ENCODE data around the gene GPC6. TPM values are rescaled to one million over a fixed set of nuclear protein-coding genes. Genes with fewer than 3 reads are reported as not detected.

GPC6 gene
- total RNA-seq, 6 donors from 2014 or later, result 1.3 to 7.3 (median 3.4) TPM

DNA sequence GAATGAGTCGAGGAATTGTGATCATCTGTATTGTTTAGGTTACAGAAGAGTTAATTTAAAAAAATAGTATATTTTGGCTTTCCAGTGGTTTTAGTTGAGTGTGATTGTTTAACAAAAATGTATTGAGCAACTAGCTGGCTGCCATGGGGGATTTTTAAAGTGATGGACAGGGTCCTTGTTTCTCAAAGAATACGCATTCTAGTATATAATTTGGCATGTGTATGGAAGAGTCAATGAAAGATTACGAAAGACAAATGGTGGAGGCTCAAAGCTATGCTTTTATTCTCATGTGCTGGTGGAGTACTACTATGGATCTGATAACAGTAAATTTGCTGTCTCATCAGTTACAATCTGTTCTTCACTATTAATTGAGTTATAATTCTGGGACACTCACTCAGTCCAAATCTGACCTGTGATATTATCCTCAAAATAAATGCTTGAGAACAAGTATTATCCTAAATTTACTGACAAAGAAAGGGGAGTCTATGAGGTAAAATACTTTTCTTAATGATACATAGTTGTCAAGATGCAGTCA, 240.0 kb downstream of the GPC6 start:
- no peaks in the 10 kb centered on the region for H3K9me3 ChIP-seq
- DNase-seq, result no peak
- WGBS, 2 donors, result 63 to 81% methylated on average over 3 of the region's 3 CpGs
- no peaks in the 10 kb centered on the region for H3K36me3 ChIP-seq
- H3K27me3 ChIP-seq, result no peaks in the 10 kb centered on the region
- TF ChIP-seq POLR2A (IDR thresholded peaks at IDR 0.05) (no peak), POLR2AphosphoS5 (IDR thresholded peaks at IDR 0.05) (no peak)
- TF ChIP-seq, protein P1, sequence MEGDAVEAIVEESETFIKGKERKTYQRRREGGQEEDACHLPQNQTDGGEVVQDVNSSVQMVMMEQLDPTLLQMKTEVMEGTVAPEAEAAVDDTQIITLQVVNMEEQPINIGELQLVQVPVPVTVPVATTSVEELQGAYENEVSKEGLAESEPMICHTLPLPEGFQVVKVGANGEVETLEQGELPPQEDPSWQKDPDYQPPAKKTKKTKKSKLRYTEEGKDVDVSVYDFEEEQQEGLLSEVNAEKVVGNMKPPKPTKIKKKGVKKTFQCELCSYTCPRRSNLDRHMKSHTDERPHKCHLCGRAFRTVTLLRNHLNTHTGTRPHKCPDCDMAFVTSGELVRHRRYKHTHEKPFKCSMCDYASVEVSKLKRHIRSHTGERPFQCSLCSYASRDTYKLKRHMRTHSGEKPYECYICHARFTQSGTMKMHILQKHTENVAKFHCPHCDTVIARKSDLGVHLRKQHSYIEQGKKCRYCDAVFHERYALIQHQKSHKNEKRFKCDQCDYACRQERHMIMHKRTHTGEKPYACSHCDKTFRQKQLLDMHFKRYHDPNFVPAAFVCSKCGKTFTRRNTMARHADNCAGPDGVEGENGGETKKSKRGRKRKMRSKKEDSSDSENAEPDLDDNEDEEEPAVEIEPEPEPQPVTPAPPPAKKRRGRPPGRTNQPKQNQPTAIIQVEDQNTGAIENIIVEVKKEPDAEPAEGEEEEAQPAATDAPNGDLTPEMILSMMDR (IDR thresholded peaks at IDR 0.05), result no peak
- ATAC-seq (ENCODE audit: low FRiP score in 2 of 2), result no peak
- H3K4me3 ChIP-seq, result no peak overlapping the region
- H3K27ac ChIP-seq, result no peak overlapping the region
- no peaks in the 10 kb centered on the region for H3K4me1 ChIP-seq

DNA sequence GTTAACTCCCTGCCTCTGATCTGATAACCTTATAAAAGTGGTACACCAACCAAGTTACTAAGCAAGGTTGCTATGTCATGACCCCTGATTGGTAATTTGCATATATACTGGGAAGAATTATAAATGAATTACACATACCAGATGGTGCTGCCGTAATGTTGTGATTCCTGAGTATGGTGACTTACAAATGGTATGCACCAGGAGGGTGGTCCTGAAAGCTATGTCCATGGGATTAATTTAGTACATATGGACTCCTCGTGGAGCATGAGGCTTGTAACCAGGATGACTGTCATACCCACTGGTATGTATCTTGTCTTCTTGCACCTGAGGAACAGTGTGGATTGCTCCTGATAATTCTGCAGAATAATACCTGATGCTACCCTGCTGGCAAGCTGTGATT, 240.6 kb downstream of the GPC6 start:
- Histone ChIP-seq H3K36me3 (no peaks in the 10 kb centered on the region), H3K9me3 (no peaks in the 10 kb centered on the region), H3K27ac (no peak overlapping the region), H3K4me1 (no peaks in the 10 kb centered on the region), H3K27me3 (no peaks in the 10 kb centered on the region), H3K4me3 (no peak overlapping the region)
- DNase-seq (no peak), ATAC-seq (ENCODE audit: low FRiP score in 2 of 2) (no peak)
- WGBS, 2 donors, result 62 to 73% methylated on average over 2 of the region's 2 CpGs
- TF ChIP-seq EP300 (IDR thresholded peaks at IDR 0.05) (no peak), POLR2A (IDR thresholded peaks at IDR 0.05) (no peak), POLR2AphosphoS5 (IDR thresholded peaks at IDR 0.05) (no peak)
- TF ChIP-seq, protein P1 (IDR thresholded peaks at IDR 0.05), result no peak

DNA sequence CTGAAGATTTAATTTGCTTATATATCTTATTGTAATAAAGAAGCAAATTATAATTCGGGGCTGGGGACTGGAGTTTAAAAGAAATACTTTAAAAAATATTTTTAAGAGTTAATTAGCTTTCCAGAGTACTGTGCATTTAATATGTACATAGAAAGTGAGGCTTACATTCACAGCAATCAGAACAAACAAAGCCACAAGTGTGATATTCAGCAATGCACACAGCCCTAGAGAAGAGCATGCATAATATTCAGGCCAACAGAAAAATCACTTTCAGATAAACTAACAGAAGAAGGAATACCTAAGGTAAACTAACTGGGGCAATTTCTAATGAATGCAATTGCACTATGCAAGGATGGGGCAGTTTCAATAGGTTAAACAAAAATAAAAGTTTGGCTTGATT, 241.8 kb downstream of the GPC6 start:
- Histone ChIP-seq H3K4me1 (no peaks in the 10 kb centered on the region), H3K9me3 (no peaks in the 10 kb centered on the region), H3K27me3 (no peaks in the 10 kb centered on the region), H3K4me3 (no peak overlapping the region), H3K36me3 (no peaks in the 10 kb centered on the region), H3K27ac (no peak overlapping the region)
- no peak for DNase-seq
- WGBS, 2 donors, result 63 to 73% methylated on average over 1 of the region's 1 CpG
- TF ChIP-seq POLR2A (IDR thresholded peaks at IDR 0.05), result no peak
- no peak for TF ChIP-seq EP300 (IDR thresholded peaks at IDR 0.05)
- TF ChIP-seq, protein P1 (IDR thresholded peaks at IDR 0.05), result no peak
- no peak for TF ChIP-seq POLR2AphosphoS5 (IDR thresholded peaks at IDR 0.05)
- no peak for ATAC-seq (ENCODE audit: low FRiP score in 2 of 2)

DNA sequence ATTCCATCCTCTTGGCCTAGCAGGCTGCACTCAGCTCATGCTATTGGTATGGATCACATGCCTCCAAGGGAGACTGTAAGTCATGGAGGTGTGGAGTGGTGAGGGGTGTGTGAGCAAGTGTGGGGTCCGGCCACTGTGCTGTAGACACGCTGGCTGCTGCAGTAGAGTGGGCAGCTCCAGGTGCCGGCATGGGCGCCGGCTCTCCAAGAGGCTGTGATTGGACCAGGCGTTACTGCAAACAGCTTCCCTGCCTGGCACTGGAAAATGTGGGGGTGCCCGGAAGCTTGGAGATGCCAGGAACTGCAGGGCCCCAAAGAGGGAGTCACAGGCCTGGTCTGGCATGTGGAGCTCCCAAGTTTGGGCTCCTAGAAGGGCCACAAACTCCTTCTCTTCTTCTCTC, 245.7 kb downstream of the GPC6 start:
- no peak for ATAC-seq (ENCODE audit: low FRiP score in 2 of 2)
- H3K27me3 ChIP-seq, result no peaks in the 10 kb centered on the region
- H3K36me3 ChIP-seq, result no peaks in the 10 kb centered on the region
- no peaks in the 10 kb centered on the region for H3K4me1 ChIP-seq
- peak in 1 of 2 donors; percentile 39 for DNase-seq
- TF ChIP-seq EP300 (IDR thresholded peaks at IDR 0.05) (no peak), POLR2A (IDR thresholded peaks at IDR 0.05) (no peak), POLR2AphosphoS5 (IDR thresholded peaks at IDR 0.05) (no peak)
- TF ChIP-seq, protein P1 (IDR thresholded peaks at IDR 0.05), result no peak
- no peak overlapping the region for H3K4me3 ChIP-seq
- H3K9me3 ChIP-seq, result no peaks in the 10 kb centered on the region
- H3K27ac ChIP-seq, result no peak overlapping the region
- WGBS, 2 donors, result 96 to 98% methylated on average over 6 of the region's 7 CpGs

DNA sequence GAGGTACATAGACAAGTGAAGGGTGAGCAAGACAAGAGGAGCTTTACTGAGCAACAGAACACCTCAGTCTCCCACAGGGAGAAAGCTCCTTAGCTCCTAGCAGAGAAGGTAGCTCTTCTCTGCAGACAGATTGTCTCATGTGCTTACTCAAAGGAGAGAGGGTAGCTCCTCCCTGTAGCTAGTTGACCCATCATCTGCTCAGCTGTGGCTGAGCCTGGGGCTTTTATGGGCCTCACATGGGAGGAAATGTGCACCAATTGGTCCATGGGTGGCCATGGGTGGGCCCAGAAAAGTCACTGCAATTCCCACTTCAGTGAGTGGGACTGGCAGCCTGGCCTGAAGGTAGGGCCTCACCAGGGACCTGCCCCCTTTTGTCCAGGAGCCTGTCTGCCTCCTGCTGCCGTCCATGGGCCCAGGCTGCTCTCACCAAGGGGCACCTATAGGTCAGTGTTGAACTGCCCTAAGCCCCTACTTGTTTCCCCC, 246.2 kb downstream of the GPC6 start:
- H3K36me3 ChIP-seq, result no peaks in the 10 kb centered on the region
- peak in 1 of 2 donors; percentile 22 for DNase-seq
- no peaks in the 10 kb centered on the region for H3K27me3 ChIP-seq
- TF ChIP-seq, protein P1 (IDR thresholded peaks at IDR 0.05), result no peak
- TF ChIP-seq EP300 (IDR thresholded peaks at IDR 0.05) (no peak), POLR2AphosphoS5 (IDR thresholded peaks at IDR 0.05) (no peak), POLR2A (IDR thresholded peaks at IDR 0.05) (no peak)
- H3K27ac ChIP-seq, result no peak overlapping the region
- H3K4me3 ChIP-seq, result no peak overlapping the region
- no peaks in the 10 kb centered on the region for H3K9me3 ChIP-seq
- no peaks in the 10 kb centered on the region for H3K4me1 ChIP-seq
- peak in 1 of 2 donors; percentile 59 for ATAC-seq (ENCODE audit: low FRiP score in 2 of 2)
- 70% methylated on average over 1 of the region's 1 CpG; no CpG with 5 or more reads in 1 of the 2 donors for WGBS, 2 donors
